DND-41 (cell line): Measurements from ENCODE around the gene KRT12.

Experiments
- CTCF ChIP-seq: IDR thresholded peaks from 2 replicates; pipeline ENCODE4 v1.5.1; 2012; ENCODE audit warnings: borderline replicate concordance, low read length, moderate library complexity, mild to moderate bottlenecking; ENCODE audit not compliant: poor library complexity, severe bottlenecking; ENCODE audit errors: extremely low read depth
- EZH2 ChIP-seq: IDR thresholded peaks from 3 replicates; pipeline ENCODE4 v1.6.1; 2012; ENCODE audit warnings: borderline replicate concordance, low read depth, mild to moderate bottlenecking, moderate library complexity, low read length, inconsistent platforms; ENCODE audit not compliant: severe bottlenecking

GRCh38 chr17:40833882-40834281, 33.1 kb downstream of the KRT12 start:
- TF ChIP-seq CTCF (no peak), EZH2 (no peak)
